NCI-H1105 treated with DMSO at 0.1 percent for 48 hours (cell line): ENCODE data around the gene TBX5.
"Not testable (repeated sequence)": the region's sequence is repeated elsewhere in the genome, so short reads cannot be mapped to it uniquely, and the experiment has no call there.

ENCODE experiments used
- DNase-seq: peaks from one replicate; lab custom pipeline; 2025; lab: John Stamatoyannopoulos, UW

TBX5 gene

DNA sequence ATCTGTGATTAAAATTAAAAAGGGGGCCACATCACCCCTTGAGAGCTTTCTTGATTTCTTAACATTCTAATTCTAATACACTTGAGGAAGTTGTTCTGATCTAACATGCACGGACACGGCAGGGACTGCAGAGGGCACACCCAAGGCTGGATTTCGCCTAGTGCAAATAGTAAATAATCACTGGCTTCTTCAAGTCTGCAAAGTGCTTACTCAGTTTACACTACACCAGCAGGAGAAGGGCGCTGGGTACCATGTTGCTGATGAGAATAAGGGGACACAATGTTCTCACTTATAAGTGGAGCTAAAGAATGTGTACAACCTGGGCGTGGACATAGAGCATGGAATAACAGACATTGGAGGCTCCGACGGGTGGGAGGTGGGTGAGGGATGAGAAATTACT is 34.2 kb downstream of the TBX5 start:
- DNase-seq, result no peak

DNA sequence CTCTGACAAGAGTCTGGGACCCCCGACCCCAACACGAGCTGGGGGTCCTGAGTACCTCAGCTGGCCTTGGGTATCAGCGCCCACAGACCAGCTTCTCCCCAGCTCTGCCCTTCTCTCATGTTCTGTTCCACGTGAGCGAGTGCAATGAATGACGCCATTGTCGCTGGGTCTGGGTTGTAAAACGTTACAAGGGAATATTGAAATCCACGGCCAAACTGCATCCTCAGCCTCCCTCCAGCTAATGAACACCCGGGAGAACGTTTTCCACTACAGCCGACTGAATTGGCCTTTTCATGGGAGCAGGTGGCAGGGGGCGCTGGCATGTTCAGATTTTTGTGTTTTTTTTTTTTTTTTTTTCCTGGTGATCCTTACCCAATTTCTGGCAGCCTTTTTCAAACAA is 34.7 kb downstream of the TBX5 start:
- no peak for DNase-seq

DNA sequence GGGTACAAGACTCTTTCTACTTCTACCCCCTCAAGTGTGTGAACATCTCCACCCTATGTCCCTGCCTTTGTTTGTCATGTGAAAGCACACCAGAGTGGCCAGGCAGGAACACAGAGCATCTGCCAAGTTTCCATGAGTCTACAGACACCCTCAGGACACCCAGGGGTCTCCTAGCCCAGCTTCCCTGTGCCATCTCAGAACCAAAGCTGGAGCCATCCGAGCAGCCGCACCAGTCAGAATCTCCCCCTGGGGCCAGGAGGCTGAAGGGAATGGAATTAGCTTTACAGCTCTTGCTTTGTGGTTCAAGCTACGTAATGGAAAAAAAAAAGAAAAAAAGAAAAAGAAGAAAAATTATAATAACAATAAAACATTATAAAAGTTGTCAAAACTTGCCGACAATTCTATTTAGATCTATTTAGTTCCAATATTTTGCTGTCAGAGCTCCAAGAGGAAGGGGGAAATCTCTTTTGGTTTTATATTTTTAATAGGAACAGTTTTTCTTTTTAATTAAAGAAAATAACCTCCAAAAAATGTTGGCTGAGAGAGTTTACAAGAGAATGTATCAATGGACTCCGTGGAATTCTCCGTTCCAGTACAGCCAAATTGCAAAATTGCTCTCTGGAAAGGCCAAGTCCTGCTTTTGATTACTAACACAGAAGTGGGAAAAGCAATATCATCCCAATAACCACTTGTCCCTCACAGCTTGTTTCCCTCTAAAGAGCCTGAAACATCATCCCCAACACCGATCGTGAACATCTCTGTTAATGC is 37.1 kb downstream of the TBX5 start:
- no peak for DNase-seq

DNA sequence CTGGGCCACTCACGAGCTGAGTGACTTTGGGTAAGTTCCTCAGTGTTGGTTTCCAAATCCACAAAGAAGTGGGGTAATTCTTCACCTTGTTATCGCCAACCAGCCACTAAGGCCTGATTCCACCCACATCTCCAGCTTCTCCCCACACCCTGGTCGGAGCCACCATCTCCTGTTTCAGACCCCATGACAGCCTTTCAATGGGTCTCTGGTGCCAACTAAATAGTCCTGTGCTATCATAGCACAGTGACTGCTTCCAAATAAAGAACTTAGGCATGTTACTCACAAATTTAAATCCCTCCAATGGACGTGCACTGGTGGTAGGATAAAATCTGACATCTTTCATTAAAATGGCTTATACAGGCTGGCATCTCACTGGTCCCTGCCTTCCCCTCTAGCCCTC is 44.0 kb downstream of the TBX5 start:
- no peak for DNase-seq

DNA sequence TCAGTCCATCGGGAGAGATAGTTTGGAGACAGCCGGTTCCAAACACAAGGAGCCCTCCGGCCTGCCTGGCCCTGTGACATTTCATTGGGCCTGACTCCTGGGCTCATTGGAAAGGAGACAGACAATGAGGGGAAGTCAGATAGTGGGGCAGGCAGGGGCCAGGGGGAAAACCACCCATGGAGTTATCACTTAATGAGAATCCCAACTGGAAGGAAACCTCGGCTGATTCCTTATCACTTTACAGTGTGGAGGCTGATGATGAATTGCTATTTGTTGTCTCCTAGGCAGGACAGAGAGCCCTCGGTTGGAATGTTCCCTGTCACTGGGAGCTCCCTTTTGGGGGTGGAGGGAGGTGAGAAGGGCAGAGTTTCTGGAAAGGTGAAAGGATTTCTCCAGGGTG is 44.4 kb downstream of the TBX5 start:
- DNase-seq, result no peak

DNA sequence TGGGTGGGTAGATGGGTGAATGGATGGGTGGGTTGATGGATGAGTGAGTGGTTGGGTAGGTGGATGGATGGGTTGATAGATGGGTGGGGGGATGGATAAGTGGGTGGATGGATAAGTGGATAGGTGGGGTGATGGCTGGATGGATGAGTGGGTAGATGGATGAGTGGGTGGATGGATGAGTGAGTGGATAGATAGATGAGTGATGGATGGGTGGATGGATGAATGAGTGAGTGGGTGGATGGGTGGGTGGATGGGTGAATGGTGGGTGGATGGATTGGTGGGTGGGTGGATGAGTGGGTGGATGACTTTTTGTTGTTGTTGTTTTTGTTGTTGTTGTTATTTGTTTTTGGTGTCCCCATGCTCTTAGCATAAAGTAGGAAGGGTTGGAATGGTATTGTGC is 45.5 kb downstream of the TBX5 start:
- DNase-seq, result no peak

DNA sequence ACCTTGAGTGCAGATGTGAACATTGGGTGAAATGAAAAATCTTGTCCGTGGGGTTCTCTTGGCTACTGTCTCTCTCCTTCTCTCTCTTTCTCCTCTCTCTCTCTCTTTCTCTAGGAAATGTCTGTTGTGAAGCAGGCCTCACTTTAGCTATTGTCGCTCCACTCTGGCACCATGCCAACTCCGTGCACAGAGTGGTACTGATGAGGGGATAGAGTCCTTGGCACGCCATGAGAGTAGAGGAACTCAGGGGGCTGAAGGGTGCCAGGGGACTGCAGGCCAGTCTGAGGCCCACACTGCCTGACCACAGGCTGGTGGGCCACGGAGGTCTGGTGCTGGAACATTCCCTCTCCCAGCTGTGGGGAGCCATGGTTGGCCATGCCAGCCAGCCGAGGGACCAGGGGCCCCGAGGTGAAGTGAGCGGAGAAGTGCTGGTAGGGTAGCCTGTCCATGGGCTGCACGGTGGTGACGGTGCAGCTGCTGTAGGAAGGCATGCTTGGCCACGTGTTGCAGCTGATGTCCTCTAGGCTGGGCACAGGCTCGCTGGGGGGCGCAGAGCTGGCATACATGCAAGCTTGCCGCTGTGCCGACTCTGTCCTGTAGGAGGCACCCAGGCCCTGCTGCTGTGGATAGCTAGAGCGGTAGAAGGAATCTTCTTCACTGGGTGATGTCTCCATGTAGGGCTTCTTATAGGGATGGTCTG is 50.4 kb downstream of the TBX5 start:
- no peak for DNase-seq

DNA sequence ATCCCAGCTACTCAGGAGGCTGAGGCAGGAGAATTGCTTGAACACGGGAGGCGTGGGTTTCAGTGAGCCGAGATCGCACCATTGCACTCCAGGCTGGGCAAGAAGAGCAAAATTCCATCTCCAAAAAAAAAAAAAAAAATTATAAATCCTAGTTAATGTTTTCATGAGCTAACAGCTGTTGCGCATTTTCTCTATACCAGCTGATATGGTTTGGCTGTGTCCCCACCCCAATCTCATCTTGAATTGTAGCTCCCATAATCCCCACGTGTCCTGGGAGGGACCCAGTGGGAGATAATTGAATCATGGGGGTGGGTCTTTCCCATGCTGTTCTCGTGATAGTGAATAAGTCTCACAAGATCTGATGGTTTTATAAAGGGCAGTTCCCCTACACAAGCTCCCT is 56.7 kb downstream of the TBX5 start:
- not testable (repeated sequence) for DNase-seq

DNA sequence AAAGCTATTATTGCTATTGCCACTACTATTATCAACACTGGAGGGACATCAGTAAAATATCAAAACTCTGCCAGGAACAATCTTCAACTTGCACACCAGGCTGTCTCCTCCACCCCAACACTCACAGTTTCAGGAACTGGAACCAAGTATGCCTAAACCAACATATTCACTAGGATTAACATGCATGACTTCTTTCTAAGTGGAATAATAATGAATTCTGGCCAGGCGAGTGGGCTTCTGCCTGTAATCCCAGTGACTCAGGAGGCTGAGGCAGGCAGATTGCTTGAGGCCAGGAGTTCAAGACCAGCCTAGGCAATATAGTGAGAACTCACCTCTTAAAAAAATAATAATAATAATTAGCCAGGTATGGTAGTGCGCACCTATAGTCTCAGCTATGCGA is 58.1 kb downstream of the TBX5 start:
- DNase-seq, result no peak

DNA sequence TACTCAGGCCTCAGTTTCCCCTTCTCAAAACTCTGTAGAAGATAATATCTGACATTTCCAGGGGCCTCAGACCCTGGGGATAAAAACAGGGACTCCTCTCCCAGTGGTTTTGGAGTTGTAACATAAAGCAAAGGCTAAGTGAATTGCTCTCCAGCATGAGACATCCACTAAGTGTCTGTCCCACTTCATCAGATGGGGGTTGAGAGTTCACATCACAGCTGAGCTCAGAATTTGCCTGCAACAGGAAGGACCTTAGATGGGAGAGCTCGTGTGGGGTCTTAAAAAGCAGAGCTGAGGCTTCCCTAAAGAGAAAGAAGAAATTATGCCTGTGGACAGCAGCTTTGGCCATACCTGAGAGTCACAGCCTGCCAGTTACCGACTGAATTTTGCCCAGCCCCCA is 61.1 kb downstream of the TBX5 start:
- DNase-seq, result no peak

DNA sequence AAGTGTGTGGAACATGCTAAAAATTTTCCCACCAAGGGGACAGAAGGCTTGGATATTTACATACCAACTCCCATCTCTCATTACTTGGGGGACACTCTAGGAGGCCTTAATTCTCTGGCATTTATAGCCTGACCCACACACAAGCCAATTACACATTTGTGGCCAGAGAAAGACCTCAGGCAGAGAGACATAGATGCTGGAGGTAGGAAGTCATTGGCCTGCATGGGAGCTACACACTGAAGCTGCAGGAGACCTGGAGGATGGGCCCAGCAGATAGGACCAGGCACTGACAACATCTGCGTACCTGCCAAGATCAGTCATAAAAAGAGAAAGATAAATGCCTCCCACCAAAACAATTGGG is 61.7 kb downstream of the TBX5 start:
- no peak for DNase-seq

DNA sequence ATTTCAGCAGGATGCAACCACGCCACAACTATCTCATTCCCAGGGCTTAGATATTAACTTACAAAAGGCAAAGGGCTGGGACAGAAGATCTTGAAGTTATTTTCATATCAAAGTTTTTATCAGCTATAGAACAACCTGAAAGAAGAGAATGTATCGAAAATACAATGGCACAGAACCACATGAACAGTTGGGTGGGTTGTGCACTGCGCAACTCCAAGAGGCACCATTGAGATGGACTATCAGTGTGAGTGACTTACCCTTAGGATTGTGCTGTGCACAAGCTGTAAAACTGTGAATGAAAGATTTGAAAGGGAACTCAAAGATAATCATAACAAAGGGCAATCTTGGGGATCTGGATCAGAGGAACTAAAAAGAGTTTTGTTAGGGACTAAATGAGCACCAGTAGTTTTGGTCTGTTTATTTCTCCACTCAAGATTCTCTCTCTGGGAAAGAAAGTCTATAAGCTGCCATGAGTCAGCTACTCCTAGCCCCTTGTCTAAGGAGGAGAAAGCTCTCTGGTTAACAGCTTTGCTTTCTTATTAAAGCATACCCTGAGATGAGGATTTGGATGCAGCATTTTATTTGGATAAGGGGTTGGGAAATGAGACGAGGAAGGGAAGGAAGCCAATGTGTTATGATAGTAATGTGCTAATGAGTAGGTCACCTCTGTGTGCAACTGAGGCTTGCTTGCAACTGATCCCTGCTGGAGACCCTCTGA is 62.2 kb downstream of the TBX5 start:
- no peak for DNase-seq

DNA sequence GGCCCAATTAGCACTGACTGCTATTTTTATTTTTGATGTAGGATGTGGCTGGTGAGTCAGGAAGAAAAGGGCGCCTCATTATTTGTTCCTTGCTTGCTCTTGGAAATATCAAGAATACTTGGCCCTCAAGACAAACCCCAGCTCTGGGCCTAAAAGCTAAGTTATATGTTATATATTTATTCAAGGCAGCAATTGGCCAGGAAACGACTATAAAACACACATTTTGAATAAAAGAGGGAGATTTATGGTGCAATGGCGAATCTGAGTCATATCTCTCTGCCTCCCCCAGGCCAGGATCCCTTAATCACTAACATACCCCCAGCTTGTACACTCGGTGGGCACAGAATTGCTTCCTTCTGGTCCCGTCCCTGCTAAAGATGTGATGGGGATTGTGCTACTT is 63.3 kb downstream of the TBX5 start:
- DNase-seq, result no peak

DNA sequence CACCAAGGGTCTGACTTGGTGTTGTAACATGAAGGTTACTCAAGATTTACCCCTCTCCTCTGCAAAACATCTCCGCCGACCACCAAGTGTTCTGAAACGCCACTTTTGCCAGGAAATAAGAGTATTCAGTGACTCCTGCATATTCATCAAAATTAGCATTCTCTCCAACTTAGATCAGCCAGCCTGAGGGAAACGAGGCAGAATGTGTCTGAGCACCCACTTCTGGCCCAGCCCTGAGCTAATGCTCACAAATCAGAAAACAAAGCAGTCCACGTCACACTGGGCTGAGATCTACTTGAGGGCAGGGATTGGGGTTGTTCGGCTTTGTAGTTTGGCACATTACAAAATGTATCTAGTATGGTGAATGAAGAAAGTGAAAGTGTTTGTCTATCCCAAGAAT is 64.3 kb downstream of the TBX5 start:
- DNase-seq, result no peak

DNA sequence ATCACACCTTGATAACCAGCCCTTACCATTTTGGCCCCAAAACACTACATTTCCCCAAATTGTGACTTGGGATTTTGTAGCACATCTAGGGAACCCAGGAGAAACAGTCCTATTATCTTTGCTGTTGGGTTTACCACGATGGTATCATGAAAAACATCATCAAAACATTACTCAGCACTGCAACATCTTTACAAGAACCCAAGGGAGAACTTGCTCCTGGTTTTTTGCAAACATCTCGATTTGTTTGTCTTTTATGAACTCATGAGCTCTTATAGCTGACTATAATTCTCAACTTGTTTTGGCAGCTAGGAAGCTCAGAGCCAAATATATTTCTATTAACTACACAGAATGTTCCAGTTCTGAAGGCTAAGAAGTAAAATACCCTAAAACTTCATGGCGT is 65.7 kb downstream of the TBX5 start:
- no peak for DNase-seq

DNA sequence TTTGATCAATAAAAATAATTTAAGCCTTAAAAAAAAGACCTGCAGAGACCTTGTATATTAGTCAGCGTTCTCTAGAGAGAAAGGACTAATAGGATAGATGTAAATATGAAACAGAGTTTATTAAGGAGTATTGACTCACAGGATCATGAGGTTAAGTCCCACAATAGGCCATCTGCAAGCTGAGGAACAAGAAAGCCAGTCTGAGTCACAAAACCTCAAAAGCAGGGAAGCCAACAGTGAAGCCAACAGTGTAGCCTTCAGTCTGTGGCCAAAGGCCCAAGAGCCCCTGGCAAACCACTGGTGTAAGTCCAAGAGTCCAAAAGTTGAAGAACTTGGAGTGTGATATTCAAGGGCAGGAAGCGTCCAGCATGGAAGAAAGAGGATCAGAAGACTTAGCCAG is 66.3 kb downstream of the TBX5 start:
- no peak for DNase-seq

DNA sequence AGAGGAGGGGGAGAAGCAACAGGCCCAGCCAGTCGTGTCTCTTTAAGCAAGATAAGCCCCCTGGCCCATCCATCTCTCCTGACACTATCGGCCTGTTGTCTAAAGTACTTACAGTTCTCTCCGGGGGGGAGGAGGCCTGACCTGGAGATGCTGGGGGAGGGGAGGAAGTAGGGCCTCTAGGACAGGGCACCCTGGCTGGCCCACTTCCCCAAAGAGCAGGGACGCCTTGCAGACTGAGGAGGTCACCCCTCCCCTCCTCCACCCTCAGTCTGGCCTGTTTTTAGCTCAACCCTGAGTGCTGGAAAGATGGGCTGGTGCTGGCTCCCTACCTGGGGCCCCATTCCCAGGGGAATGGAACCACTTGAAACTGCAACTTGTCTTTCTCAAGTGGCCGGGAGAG is 70.3 kb downstream of the TBX5 start:
- DNase-seq, result no peak

DNA sequence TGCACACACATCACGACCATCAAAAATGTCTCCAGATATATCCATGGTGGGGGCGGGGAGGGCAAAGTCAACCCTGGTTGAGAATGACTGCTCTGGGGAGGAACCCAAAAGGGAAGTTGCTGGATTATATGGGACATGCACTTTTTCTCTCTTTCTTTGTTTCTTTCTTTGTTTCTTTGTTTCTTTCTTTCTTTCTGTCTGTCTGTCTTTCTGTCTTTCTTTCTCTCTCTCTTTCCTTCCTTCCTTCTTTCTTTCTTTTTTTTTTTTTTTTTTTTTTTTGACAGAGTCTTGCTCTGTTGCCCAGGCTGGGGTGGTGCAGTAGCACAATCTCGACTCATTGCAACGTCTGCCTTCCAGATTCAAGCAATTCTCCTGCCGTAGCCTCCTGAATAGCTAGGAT is 71.5 kb downstream of the TBX5 start:
- no peak for DNase-seq

DNA sequence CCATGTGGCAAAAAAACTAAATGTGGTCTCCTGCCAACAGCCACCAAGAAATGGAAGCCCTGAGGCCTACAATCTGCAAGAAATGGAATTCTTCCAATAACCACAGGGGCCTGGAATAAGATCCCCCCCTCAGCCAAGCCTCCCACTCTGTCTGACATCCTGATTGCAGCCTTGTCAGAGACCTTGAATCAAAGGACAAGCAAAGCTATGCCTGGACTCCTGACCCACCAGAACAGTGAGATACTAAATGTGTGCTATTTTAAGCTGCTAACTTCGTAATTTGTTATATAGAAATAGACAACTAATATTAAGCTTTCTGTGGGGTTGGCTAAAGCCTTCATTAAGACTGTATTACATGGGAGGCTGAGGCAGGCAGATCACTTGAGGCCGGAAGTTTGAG is 77.7 kb downstream of the TBX5 start:
- DNase-seq, result no peak

DNA sequence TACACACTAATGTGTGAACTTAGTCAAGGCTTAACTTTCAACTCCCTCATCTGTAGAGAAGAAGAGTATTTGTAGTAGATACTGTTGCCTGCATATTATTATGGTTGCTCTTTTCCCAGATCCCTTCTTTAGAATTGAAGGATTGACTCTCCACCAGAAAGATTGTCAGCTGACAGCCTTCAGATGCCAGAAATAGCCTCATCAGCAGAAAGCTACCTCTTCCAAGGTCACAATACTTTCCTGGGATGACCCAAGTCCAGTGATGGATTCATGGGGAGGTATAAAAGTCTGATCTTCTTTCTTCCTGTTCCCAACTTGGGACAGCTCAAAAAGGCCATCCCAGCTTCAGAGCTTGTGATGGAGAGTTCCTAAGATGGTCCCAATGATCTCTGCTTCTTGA is 78.2 kb downstream of the TBX5 start:
- DNase-seq, result no peak

DNA sequence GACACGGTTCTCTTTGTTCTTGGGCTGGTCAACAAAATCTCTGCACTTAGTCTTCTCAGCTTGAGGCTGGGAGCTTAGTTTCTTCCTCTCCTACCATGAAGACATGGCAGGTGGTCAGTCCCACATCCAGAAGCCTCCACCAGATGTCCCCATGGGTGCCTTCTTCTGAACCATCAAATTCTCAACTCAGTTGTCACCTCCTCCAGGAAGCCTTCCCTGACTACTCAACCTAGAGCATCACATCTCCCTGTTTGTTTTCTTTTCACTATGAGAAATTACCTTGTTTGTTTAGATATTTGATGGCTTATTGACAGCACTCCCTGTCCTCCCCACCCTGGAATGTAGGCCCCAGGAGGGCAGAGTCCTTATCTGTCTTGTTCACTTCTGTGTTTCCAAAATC is 84.4 kb downstream of the TBX5 start:
- DNase-seq, result no peak

DNA sequence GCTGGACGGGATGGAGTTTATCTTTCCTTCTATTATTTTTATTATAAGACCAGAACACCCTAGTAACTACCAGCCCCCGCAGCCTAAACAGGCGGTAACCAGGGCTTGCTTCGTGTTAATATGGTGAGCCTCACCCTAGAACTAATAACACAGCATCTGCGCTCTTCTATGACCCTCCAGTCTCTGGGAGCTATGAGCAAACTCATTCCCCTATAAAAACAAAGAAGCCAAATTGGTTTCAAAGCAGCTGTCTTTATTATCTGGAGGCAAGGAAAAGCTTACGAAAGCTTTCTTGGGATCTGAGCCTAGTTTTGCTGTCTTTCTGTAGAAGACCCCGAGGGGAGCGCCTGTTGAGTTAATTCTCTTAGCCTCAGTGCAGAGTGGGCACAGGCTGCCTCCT is 85.0 kb downstream of the TBX5 start:
- DNase-seq, result no peak

DNA sequence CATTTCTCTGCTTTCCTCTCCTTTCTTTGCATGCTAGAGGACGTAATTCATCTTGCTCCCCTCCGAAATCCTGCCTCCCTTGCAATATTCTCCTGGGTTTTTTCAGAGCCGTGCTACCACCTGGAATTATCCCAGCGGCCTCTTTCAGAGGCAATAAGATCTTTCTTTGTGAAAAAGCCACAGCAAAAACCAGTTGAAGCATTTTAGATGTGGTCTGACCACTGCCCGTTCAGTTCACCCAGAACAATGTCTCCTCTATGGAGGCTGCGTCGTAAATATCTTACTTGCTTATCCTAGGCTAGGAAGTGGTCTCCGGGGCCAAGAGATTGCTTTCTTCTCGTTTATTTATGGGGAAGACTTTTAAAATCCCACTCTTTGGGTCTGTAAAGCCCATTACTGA is 85.8 kb downstream of the TBX5 start:
- DNase-seq, result no peak
